NB4 (cell line): Measurements from ENCODE around the gene SHISA5.
"Not testable (repeated sequence)": the region's sequence is repeated elsewhere in the genome, so short reads cannot be mapped to it uniquely, and the experiment has no call there.

Experiments
- MAX ChIP-seq: IDR thresholded peaks from 2 replicates; pipeline ENCODE4 v1.6.1; 2011; ENCODE audit warnings: low read depth, low read length
- POLR2A ChIP-seq: IDR thresholded peaks from 2 replicates; pipeline ENCODE4 v1.6.1; 2011; ENCODE audit warnings: mild to moderate bottlenecking; ENCODE audit not compliant: insufficient read length; ENCODE audit errors: extremely low read depth
- TF ChIP-seq, protein P1 (sequence below): IDR thresholded peaks from one replicate; pipeline ENCODE4 v1.5.1; 2012; ENCODE audit warnings: low read depth, low read length

GRCh38 chr3:48551651-48552050, 47.7 kb upstream of the SHISA5 start:
- TF ChIP-seq, protein P1, sequence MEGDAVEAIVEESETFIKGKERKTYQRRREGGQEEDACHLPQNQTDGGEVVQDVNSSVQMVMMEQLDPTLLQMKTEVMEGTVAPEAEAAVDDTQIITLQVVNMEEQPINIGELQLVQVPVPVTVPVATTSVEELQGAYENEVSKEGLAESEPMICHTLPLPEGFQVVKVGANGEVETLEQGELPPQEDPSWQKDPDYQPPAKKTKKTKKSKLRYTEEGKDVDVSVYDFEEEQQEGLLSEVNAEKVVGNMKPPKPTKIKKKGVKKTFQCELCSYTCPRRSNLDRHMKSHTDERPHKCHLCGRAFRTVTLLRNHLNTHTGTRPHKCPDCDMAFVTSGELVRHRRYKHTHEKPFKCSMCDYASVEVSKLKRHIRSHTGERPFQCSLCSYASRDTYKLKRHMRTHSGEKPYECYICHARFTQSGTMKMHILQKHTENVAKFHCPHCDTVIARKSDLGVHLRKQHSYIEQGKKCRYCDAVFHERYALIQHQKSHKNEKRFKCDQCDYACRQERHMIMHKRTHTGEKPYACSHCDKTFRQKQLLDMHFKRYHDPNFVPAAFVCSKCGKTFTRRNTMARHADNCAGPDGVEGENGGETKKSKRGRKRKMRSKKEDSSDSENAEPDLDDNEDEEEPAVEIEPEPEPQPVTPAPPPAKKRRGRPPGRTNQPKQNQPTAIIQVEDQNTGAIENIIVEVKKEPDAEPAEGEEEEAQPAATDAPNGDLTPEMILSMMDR: not testable (repeated sequence)
- TF ChIP-seq POLR2A, MAX: not testable (repeated sequence)
